GM18873 (cell line): ENCODE data around the gene KLK11.

Experiments
- ATAC-seq: cut with Tn5 transposase; IDR thresholded peaks from one replicate; pipeline ENCODE4 v1.9.1; 2021; ENCODE audit warnings: mild to moderate bottlenecking, moderate library complexity, moderate number of reproducible peaks; ENCODE audit not compliant: unreplicated experiment, low FRiP score

Gene KLK11

DNA sequence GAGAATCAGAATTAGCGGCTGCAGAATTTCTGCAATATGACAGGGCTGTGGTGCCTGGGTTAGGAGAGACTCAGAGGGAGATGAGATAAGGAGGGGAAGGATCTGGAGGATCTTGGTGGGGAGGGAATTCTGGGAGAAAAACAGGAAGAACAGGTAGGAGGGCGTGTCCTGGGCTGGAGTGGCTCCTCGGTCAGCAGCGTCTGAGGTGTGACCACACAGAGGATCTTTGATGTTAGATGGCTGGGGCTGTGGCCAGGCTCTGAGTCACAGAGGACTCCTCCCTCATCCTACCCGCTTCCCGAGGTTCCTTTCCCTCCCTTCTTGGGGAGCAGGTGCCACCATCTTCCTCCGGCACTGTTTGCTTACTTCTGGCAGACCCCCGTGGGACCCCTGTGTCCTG is 50.6 kb downstream of the KLK11 start:
- ATAC-seq, result no peak

GRCh38 chr19:50974702-50975556 is 51.5 kb downstream of the KLK11 start:
- no peak for ATAC-seq

- ATAC-seq, result no peak
These were observed 53.5 kb downstream of the KLK11 start for GRCh38 chr19:50972795-50973376.
